ENCODE measurements around the gene DNTTIP2. TPM values are rescaled to one million over a fixed set of nuclear protein-coding genes. Genes with fewer than 3 reads are reported as not detected.
"Not testable (repeated sequence)": the region's sequence is repeated elsewhere in the genome, so short reads cannot be mapped to it uniquely, and the experiment has no call there.

DNTTIP2 gene
- total RNA-seq, 1 donor from 2014 or later: 58.3 TPM

GRCh38 chr1:93842750-93843500, 36.1 kb downstream of the DNTTIP2 start:
- DNase-seq (ENCODE audit: low spot score): no peak

GRCh38 chr1:93841771-93842170, 37.2 kb downstream of the DNTTIP2 start:
- no peak for DNase-seq (ENCODE audit: low spot score)

GRCh38 chr1:93840956-93841482, 38.0 kb downstream of the DNTTIP2 start:
- DNase-seq (ENCODE audit: low spot score): no peak

DNA sequence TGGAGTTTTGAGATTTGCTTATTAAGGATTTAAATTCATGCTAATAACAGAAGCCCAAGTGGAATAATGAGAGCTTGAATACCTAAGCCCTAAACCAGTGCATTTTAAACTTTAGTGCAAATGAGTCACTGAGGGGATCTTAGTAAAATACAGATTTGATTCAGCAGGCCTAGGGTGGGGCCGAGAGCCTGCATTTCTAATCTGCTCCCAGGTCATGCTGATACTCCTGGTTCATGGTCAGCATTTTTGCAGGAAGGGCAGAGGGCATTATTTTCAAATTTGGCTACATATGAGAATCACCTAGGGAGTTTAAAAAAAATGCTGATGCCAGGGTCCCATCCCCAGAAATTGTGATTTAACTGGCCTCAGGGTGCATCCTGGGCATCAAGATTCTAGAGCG, 39.3 kb downstream of the DNTTIP2 start:
- no peak for DNase-seq (ENCODE audit: low spot score)

- no peak for DNase-seq (ENCODE audit: low spot score)
These were observed 39.7 kb downstream of the DNTTIP2 start for GRCh38 chr1:93839307-93839706.

- no peak for DNase-seq (ENCODE audit: low spot score)
These were observed 41.0 kb downstream of the DNTTIP2 start for GRCh38 chr1:93837961-93838360.

- DNase-seq (ENCODE audit: low spot score): not testable (repeated sequence)
These were observed 45.7 kb downstream of the DNTTIP2 start for GRCh38 chr1:93833293-93833692.

DNA sequence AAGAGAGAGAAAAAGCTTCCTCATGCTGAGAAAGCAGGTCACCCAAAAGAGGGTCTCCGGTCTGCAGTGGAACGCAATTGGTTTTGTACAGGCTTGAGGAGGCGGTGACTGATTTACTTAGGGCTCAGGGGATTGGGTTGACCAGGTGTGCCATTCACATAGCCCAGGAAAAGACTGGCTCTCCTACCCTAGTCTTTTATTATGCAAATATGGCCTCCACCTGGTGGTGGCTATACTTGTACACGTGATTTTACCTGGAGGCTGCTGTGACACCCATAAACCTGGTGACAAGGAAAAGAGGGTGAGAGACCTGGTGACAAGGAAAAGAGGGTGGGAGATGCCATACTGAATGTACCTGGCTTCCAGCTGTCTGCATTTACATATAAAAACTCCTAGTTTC, 49.9 kb downstream of the DNTTIP2 start:
- DNase-seq (ENCODE audit: low spot score): no peak

DNA sequence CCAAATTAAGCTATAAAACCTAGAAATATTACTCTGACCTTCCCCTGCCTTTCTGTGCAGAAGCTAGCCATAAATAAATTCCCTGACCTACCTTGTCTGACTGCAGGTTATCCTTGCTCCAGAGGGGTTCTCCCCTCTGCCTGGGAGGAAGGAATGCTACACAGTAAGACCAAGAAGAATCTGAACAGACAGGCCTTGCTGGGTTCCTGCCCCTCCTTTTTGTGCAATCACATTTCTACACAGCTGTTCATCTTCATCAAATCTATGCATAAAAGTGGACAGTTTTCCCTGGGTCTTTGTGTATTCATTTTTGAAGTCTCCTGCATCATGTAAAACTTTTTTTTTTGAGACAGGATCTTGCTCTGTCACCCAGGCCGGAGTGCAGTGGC, 50.6 kb downstream of the DNTTIP2 start:
- no peak for DNase-seq (ENCODE audit: low spot score)

GRCh38 chr1:93827633-93828366, 51.2 kb downstream of the DNTTIP2 start:
- no peak for DNase-seq (ENCODE audit: low spot score)

- DNase-seq (ENCODE audit: low spot score): no peak
These were observed 51.9 kb downstream of the DNTTIP2 start for GRCh38 chr1:93827128-93827527.

DNA sequence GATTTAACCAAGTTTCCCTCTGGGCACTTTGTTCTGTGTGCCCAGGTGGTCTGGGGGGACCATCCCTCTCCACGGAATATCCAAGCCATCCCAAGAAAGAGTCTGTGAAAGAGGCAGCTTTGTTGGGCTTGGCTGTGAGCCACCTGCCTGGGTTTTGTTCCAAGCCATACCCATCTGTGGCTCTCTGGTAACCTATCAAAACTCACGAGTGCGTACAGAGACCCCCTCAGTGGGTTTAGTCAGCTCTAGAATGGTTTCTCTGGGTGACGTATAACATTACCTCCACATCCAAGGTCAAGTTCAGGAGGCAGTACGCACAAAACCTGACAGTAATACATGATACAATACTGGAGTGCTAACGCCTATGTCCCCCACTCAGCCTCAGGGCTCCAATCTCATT, 54.2 kb downstream of the DNTTIP2 start:
- no peak for DNase-seq (ENCODE audit: low spot score)

GRCh38 chr1:93822730-93823425, 56.1 kb downstream of the DNTTIP2 start:
- DNase-seq (ENCODE audit: low spot score): no peak

DNA sequence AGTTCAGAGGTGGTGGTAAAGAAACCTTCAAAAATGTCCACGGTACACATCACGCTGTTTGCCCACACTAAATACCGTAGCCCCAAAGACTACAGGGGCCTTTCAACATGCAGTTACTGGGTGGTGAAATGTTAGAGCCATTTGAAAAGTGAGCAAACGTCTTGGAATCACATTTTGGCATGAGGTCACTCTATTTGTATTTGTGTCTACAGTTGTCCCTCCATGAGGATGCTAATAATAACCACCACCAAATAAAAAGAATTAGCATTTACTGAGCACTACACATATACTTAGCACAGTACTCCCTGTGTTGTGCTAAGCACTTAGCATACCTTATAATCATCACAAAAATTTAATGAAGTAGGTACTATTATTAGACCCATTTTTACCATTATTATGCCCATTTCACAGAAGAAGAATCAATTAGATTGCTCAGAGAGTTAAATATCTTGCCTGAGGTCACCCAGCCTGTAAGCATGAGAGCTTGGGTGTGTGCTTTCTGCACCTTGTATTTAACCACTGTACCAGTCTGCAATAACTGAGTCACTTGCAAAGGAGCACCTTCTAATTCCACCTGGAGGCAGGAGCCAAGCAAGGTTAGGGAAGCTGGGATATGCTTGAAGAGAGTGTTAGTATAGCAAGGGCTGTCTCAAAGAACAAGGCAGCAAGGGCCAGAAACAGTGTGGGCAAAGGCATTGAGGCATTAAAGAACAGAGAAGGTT, 57.4 kb downstream of the DNTTIP2 start:
- no peak for DNase-seq (ENCODE audit: low spot score)

- DNase-seq (ENCODE audit: low spot score): no peak
These were observed 58.2 kb downstream of the DNTTIP2 start for GRCh38 chr1:93820554-93821422.

DNA sequence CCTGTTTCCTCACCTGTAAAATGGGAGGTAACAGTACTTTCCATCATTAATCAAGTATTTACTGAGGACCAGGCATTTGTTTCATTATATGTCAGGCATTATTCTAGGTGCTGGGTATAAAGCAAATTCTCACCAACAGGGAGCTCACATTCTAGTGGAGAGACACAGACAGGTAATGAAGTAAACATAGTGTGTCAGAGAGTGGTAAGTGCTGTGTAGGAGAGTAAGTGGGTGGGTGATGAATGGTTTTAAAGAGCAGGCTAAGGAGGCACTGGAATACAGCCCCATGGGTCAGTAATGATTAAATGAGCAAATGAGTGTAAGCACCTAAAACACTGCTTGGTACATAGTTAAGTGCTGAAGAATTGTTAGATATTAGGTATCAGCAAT, 60.4 kb downstream of the DNTTIP2 start:
- no peak for DNase-seq (ENCODE audit: low spot score)

- DNase-seq (ENCODE audit: low spot score): no peak
These were observed 61.0 kb downstream of the DNTTIP2 start for GRCh38 chr1:93817819-93818569.

DNA sequence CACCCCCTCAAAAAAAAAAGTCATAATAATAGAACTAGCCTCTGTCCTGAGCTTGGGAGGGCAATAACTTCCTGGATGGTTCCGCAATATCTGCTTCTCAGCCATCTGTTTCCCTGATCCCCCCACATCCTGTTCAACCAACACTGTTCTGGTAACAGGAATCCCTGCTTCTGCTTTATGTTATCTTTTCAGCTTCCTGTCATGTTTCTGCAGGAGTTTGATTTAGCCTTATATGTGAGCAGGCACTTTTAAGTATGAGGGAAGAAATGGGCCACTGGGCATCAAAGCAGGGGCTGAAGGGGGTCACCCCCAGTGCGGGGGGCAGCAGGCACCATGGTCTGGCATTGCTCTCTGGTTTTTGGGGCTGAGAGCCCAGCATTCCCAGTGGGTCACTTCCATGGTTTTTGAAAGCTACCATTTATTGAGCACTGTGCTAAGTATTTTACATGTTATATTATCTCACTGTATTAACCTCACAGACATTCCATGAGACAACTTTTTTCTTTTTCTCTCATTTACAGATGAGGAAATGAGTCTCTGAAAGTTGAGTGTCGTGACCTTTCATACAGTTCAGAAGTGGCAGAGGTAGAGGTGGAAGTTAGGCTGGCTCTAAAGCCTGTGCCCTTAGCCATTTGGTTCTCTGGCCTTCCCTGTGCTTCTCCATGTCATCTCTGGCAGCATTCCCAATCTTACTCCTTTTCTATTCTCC, 61.9 kb downstream of the DNTTIP2 start:
- no peak for DNase-seq (ENCODE audit: low spot score)
